Measurements from ENCODE around the gene ZNF197. TPM values are rescaled to one million over a fixed set of nuclear protein-coding genes. Genes with fewer than 3 reads are reported as not detected.
"Not testable (repeated sequence)": the region's sequence is repeated elsewhere in the genome, so short reads cannot be mapped to it uniquely, and the experiment has no call there.

The ZNF197 gene
- total RNA-seq = 10 to 100 TPM; 20.1 to 27.5 (median 21.6) TPM

DNA sequence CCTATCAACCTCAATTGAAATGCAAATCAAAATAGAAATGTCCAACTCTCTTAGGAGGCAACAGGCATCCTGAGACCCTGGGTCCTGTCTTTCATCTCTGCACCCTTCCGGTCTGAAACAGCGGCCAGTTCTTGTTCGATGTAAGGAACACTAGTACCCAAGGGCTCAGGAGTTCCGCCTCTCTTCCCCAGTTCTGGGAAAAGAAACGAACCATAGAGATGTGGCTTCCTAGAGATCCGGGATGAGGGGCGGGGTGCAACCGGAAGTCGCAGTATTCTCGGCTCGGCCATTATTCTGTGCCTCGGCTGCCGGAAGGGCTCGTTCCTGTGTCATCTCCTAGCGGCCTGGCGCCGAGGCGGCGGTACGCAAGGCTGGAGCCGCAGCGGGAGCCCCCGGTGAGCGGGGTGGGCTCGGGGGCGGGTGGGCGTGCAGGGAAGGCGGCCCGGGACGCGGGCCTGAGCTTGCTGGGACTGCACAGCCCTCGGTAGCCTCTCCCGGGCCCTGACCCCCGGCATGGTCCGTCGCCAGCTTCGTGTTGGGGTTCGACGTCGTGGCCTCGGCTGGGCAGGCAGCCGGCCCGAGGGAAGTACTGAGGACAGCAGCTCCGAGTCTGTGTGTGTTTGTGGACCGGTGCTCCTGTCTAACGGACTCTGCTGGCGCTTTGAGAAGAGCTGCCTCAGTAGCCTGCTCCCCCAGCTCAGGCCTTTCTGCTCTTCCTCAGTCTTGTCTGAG, at the start of gene ZNF197:
TSS of gene ZNF197 (plus strand) at position 288 of the 732 bp plus-strand sequence. CDS start 4,119 bp downstream, outside the sequence.
- Histone ChIP-seq H3K9me3 (no peaks in the 10 kb centered on the region), H3K27me3 (no peaks in the 10 kb centered on the region), H3K4me3 (peak within 1 kb of the TSS; percentile 86 to 93 (median 92)), H3K4me1 (peaks cover 0 to 42% (median 14%) of the 10 kb centered on the region in 4 donors), H3K36me3 (peaks cover 0 to 22% (median 0%) of the 10 kb centered on the region in 3 donors), H3K27ac (peak within 1 kb of the TSS; percentile 58 to 93 (median 89))
- peak; percentile 59 to 80 for DNase-seq (ENCODE audit: low spot score in 2 of 2)
- WGBS, 2 donors = 1% methylated on average over 31 to 46 of the region's 47 CpGs
- TF ChIP-seq POLR2A (IDR thresholded peaks at IDR 0.05) (no peak), EP300 (IDR thresholded peaks at IDR 0.05) (peak in 1 of 2 donors; percentile 77)
- TF ChIP-seq, protein P1, sequence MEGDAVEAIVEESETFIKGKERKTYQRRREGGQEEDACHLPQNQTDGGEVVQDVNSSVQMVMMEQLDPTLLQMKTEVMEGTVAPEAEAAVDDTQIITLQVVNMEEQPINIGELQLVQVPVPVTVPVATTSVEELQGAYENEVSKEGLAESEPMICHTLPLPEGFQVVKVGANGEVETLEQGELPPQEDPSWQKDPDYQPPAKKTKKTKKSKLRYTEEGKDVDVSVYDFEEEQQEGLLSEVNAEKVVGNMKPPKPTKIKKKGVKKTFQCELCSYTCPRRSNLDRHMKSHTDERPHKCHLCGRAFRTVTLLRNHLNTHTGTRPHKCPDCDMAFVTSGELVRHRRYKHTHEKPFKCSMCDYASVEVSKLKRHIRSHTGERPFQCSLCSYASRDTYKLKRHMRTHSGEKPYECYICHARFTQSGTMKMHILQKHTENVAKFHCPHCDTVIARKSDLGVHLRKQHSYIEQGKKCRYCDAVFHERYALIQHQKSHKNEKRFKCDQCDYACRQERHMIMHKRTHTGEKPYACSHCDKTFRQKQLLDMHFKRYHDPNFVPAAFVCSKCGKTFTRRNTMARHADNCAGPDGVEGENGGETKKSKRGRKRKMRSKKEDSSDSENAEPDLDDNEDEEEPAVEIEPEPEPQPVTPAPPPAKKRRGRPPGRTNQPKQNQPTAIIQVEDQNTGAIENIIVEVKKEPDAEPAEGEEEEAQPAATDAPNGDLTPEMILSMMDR (IDR thresholded peaks at IDR 0.05) = peak in 2 of 5 experiments; percentile 19 to 44

DNA sequence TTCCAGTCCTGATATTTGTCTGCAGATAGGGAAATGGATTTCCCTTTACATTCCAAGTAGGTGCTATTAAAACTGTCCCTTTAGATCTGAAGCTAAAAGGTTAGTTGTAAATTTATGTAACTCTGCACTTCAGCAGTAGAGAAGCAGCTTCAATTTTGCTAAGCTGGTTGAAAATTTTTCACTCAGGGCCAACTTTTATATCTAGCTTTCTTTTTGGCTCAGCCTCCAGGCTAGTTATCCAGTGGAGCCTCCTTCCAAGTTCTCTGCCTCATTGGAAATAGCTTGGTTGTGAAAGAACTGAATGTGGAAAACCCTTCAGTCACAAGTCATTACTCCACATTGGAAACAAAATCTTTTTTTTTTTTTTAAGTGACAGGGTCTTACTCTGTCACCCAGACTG, 48.2 kb upstream of the ZNF197 start:
- H3K4me3 ChIP-seq = no peak overlapping the region
- H3K27me3 ChIP-seq = no peaks in the 10 kb centered on the region
- TF ChIP-seq, protein P1 (IDR thresholded peaks at IDR 0.05) = no peak
- TF ChIP-seq POLR2A (IDR thresholded peaks at IDR 0.05) (no peak), EP300 (IDR thresholded peaks at IDR 0.05) (no peak)
- peaks cover 0 to 87% (median 0%) of the 10 kb centered on the region in 3 donors for H3K36me3 ChIP-seq
- no peaks in the 10 kb centered on the region for H3K4me1 ChIP-seq
- no peak overlapping the region for H3K27ac ChIP-seq
- H3K9me3 ChIP-seq = peaks cover 0 to 87% (median 6%) of the 10 kb centered on the region in 4 donors
- no peak for DNase-seq (ENCODE audit: low spot score in 2 of 2)

DNA sequence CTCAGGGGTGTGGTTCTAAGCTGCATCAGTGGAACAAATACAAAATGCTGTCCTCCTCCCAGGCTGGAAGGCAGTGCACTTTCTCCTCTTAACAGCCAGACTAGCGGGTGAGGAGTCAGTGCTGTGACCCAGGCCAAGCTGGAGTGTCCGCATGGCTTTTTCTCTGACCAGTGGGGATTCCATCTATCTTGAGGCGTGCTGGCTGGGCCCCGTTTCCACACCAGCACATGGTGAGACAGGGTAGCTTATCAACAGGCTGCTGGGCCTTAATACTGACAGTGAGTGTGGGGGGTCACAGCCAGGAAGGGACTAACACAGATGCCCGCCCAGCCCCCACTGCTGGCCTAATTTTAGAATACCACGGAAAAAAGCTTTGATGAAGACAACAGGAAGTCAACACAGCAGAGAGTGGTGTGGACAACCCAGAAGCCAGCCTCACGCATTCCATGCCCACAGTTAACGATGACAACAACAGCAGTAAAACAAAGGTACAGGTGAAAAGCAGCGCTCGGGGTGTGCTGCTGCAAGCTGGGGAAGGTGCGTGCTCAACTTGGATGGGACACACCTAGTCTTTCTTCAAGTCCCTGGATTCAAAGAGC, 47.4 kb upstream of the ZNF197 start:
- DNase-seq (ENCODE audit: low spot score in 2 of 2); H3K27ac ChIP-seq; H3K4me3 ChIP-seq; H3K4me1 ChIP-seq; H3K27me3 ChIP-seq: not testable (repeated sequence)
- peaks cover 0 to 78% (median 0%) of the 10 kb centered on the region in 3 donors for H3K36me3 ChIP-seq
- peaks cover 0 to 78% (median 4%) of the 10 kb centered on the region in 4 donors for H3K9me3 ChIP-seq
- 88 to 91% methylated on average over 9 to 10 of the region's 11 CpGs for WGBS, 2 donors

DNA sequence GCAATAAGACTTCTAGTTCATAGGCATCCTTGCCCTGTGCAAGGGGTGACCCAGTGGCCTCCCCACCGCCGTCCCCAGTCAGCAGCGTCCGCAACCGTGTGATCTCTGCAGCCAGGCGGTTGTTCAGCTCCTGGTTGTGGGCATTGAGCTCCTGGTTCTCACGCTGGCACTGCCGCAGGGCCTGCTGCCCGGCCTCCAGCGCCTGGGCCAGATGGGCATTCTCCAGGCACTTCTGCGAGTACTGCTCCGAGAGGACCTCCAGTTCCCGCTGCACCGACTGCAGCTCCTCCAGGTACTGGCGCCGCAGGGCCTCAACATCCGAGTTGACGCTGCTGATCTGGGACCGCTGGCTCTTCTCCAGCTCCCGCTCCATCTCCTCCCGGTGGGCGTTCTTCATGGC, 46.5 kb upstream of the ZNF197 start:
- DNase-seq (ENCODE audit: low spot score in 2 of 2); H3K4me1 ChIP-seq; H3K4me3 ChIP-seq; H3K27ac ChIP-seq; H3K27me3 ChIP-seq: not testable (repeated sequence)
- Histone ChIP-seq H3K9me3 (peaks cover 0 to 70% (median 1%) of the 10 kb centered on the region in 4 donors), H3K36me3 (peaks cover 0 to 70% (median 0%) of the 10 kb centered on the region in 3 donors)
- 97 to 98% methylated on average over 19 to 22 of the region's 22 CpGs for WGBS, 2 donors

DNA sequence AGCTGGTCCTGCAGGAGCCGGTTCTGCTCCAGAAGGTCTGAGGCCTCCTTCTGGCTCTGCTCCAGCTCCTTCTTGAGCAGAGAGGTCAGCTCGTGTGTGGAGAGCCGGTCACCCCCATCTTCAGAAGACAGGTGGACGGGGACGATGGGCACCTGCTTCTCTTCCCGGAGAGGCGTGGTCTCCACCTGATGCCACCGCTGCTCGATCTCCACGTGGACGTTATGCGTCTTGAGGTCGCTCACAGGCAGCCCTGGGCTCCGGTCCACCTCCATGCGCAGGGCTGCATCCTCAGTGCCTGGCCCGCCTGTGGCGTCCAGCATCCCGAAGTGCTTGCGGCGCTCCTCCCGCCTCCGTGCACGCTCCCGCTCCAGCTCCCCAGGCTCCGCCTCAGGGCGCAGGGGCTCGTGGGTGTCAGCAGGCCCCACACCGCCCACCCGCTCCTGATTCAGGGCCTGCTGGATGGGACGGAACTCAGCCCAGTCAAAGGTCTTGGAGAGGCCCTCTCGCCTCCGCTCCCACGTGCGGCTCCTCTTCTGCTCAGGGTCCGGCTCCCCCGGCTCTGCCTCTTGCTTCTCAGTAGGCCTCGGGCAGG, 45.8 kb upstream of the ZNF197 start:
- H3K27ac ChIP-seq; H3K4me1 ChIP-seq; DNase-seq (ENCODE audit: low spot score in 2 of 2); H3K4me3 ChIP-seq; H3K27me3 ChIP-seq: not testable (repeated sequence)
- peaks cover 0 to 63% (median 0%) of the 10 kb centered on the region in 3 donors for H3K36me3 ChIP-seq
- peaks cover 0 to 63% (median 0%) of the 10 kb centered on the region in 4 donors for H3K9me3 ChIP-seq
- 97% methylated on average over 37 of the region's 37 CpGs for WGBS, 2 donors

DNA sequence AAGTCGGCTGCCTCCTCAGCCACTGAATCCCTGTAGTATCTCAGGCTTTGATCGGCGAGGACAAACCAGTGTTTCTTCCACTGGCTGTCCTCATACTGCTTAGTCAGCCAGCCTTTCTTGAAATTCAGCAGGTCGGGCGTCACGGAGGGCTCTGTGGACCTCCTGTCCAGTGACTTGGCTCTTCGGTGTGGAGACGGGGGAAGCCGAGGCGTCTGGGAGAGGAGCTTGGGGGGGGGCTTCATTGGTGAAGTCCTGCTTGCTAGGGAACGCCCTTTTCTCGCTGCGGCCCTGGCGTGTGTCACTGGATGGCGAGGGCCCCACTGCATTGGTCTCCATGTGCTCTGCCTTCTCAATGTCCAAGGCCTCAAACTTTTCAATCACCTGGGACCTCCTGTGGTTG, 45.1 kb upstream of the ZNF197 start:
- not testable (repeated sequence) for DNase-seq (ENCODE audit: low spot score in 2 of 2); H3K4me3 ChIP-seq; H3K27me3 ChIP-seq; H3K27ac ChIP-seq; H3K4me1 ChIP-seq
- peaks cover 0 to 56% (median 0%) of the 10 kb centered on the region in 3 donors for H3K36me3 ChIP-seq
- 96 to 98% methylated on average over 15 of the region's 15 CpGs for WGBS, 2 donors
- H3K9me3 ChIP-seq = peaks cover 0 to 55% (median 0%) of the 10 kb centered on the region in 4 donors

DNA sequence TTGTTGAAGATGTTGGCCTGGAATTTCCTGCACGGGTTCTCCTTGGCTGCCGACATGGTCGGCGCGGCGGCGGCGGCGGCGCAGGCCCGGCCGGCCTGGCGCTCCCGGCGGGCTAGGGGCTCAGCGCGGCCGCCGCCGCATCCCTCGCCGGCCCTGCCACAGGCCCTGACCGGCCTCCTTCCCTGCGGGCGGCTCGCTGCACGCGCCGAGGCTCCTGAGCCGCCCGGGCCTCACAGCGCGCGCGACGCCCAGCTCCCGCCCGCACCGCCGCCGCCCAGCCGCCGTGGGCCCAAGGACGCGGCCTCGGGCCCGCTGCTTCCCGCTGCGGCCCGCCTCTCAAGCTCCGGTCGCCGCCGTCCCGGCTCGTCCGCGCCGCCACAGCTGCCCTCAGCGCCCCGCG, 43.9 kb upstream of the ZNF197 start:
- peaks cover 0 to 46% (median 0%) of the 10 kb centered on the region in 3 donors for H3K36me3 ChIP-seq
- 38 to 46% methylated on average over 21 to 26 of the region's 62 CpGs for WGBS, 2 donors
- DNase-seq (ENCODE audit: low spot score in 2 of 2) = not testable (repeated sequence)

More for the DNA sequence above, 43.9 kb upstream of the ZNF197 start:
- Histone ChIP-seq H3K4me1 (peaks cover 0 to 12% (median 3%) of the 10 kb centered on the region in 4 donors), H3K9me3 (peaks cover 0 to 43% (median 0%) of the 10 kb centered on the region in 4 donors)
- H3K27me3 ChIP-seq, H3K4me3 ChIP-seq, H3K27ac ChIP-seq: not testable (repeated sequence)

Data from tibial nerve (tissue), 4 donors.